Endothelial cell of umbilical vein (primary cell): Measurements from ENCODE around the gene GPD1. TPM values are rescaled to one million over a fixed set of nuclear protein-coding genes. Genes with fewer than 3 reads are reported as not detected.

Experiments
- BruUV-seq: library from RNA; stranded (reverse); fragments of 400-500 nt; replicated peaks from 2 replicates; lab custom pipeline; 2021; lab: Mats Ljungman, UMichigan
- CTCF ChIA-PET: fragments of 300-600, 350-600 bp; sonication (Branson Sonifier 250); formaldehyde crosslinking; loops from one replicate; lab custom pipeline; 2021; ENCODE audit warnings: antibody characterized with exemption, inconsistent platforms; lab: Charles Lee
- POLR2A ChIA-PET: fragments of 300-600, 350-600 bp; sonication (Branson Sonifier 250); formaldehyde crosslinking; loops from one replicate; lab custom pipeline; 2021; ENCODE audit warnings: antibody characterized with exemption, inconsistent platforms; lab: Charles Lee
- DNase-seq: peaks from one replicate; pipeline ENCODE4 v3.0.0-alpha.2; 2011; ENCODE audit warnings: low read depth, low spot score
- FAIRE-seq: peaks from 2 replicates; lab custom pipeline; 2011; peaks lifted over from hg19 to GRCh38; lab: Jason Lieb, UNC
- H2AFZ ChIP-seq: 2 replicates; pipeline ENCODE4 v1.6.0; 2012; ENCODE audit warnings: low read depth, low read length, control low read depth, inconsistent platforms
- H3K27ac ChIP-seq: 2 replicates; pipeline ENCODE4 v1.5.1; 2011; ENCODE audit warnings: low read depth, mild to moderate bottlenecking, control low read depth, low read length, moderate library complexity; ENCODE audit not compliant: insufficient read depth
- H3K27me3 ChIP-seq, 2 experiments: 2 replicates each; pipeline versions ENCODE4 v1.6.0 to v1.6.1; 2011; ENCODE audit warnings: low read length in 2 of 2, mixed read lengths in 1 of 2; ENCODE audit not compliant: control insufficient read depth in 2 of 2, insufficient read depth in 2 of 2
- H3K36me3 ChIP-seq, 2 experiments: 2 replicates in 1 of 2; 3 replicates in 1 of 2; pipeline ENCODE4 v1.5.1; 2011; ENCODE audit warnings: low read length in 2 of 2, mild to moderate bottlenecking in 1 of 2, moderate library complexity in 1 of 2; ENCODE audit not compliant: control insufficient read depth in 2 of 2, insufficient read depth in 2 of 2; ENCODE audit errors: extremely low read depth in 1 of 2
- H3K4me1 ChIP-seq: 3 replicates; pipeline ENCODE4 v1.5.1; 2011; ENCODE audit warnings: mild to moderate bottlenecking, low read length; ENCODE audit not compliant: control insufficient read depth, insufficient read depth; ENCODE audit errors: extremely low read depth
- H3K4me2 ChIP-seq: 2 replicates; pipeline ENCODE4 v1.6.1; 2011; ENCODE audit warnings: low read length, control low read depth, mixed read lengths; ENCODE audit not compliant: insufficient read depth
- H3K4me3 ChIP-seq, 3 experiments: fragments of 200-600 bp in 1 of 3; sonication (generic), shearing (Covaris generic) in 1 of 3; replicated peaks in 1 of 3; 2 replicates each; pipeline ENCODE4 v1.5.1; 2011 to 2016; ENCODE audit warnings: control low read depth in 3 of 3, low read length in 3 of 3, mild to moderate bottlenecking in 2 of 3, inconsistent platforms in 1 of 3, low read depth in 1 of 3, moderate library complexity in 1 of 3; ENCODE audit not compliant: insufficient read depth in 1 of 3
- H3K79me2 ChIP-seq: 2 replicates; pipeline ENCODE4 v1.6.0; 2012; ENCODE audit warnings: low read length, inconsistent platforms; ENCODE audit not compliant: control insufficient read depth, insufficient read depth
- H3K9ac ChIP-seq: replicated peaks from 2 replicates; pipeline ENCODE3; 2011; ENCODE audit warnings: low read length, control low read depth; ENCODE audit not compliant: insufficient read depth; ENCODE audit errors: extremely low read depth
- H3K9me1 ChIP-seq: replicated peaks from 3 replicates; pipeline ENCODE4 v1.6.0; 2011; ENCODE audit warnings: mild to moderate bottlenecking, low read length; ENCODE audit not compliant: control insufficient read depth, insufficient read depth; ENCODE audit errors: extremely low read depth
- H3K9me3 ChIP-seq: replicated peaks from 2 replicates; pipeline ENCODE4 v1.5.1; 2012; ENCODE audit warnings: low read length, inconsistent platforms; ENCODE audit not compliant: control insufficient read depth, insufficient read depth
- H4K20me1 ChIP-seq: replicated peaks from 2 replicates; pipeline ENCODE3; 2011; ENCODE audit warnings: mild to moderate bottlenecking, low read length; ENCODE audit not compliant: control insufficient read depth, insufficient read depth; ENCODE audit errors: extremely low read depth
- EZH2 ChIP-seq: IDR thresholded peaks from 2 replicates; pipeline ENCODE4 v1.6.1; 2012; ENCODE audit warnings: borderline replicate concordance, low read depth, mild to moderate bottlenecking, moderate library complexity, low read length, inconsistent platforms; ENCODE audit not compliant: severe bottlenecking
- FOS ChIP-seq: IDR thresholded peaks from 2 replicates; pipeline ENCODE4 v1.6.1; 2011; ENCODE audit warnings: mild to moderate bottlenecking, low read length, moderate library complexity, borderline replicate concordance; ENCODE audit not compliant: insufficient read depth
- GATA2 ChIP-seq: IDR thresholded peaks from 2 replicates; pipeline ENCODE4 v1.7.0; 2011; ENCODE audit warnings: low read depth, mild to moderate bottlenecking, moderate library complexity, mixed read lengths, low read length; ENCODE audit not compliant: insufficient read length, insufficient read depth
- JUN ChIP-seq: IDR thresholded peaks from 2 replicates; pipeline ENCODE4 v1.6.1; 2011; ENCODE audit warnings: borderline replicate concordance, low read depth; ENCODE audit not compliant: insufficient read length, insufficient read depth
- MYC ChIP-seq: IDR thresholded peaks from one replicate; pipeline ENCODE4 v1.6.1; 2011; ENCODE audit warnings: mild to moderate bottlenecking, low read depth, low read length
- POLR2A ChIP-seq: IDR thresholded peaks from 2 replicates; pipeline ENCODE4 v1.6.1; 2012; ENCODE audit warnings: low read depth, mild to moderate bottlenecking, control low read depth, low read length
- POLR2AphosphoS5 ChIP-seq: IDR thresholded peaks from 2 replicates; pipeline ENCODE4 v1.6.1; 2012; ENCODE audit warnings: low read depth, mild to moderate bottlenecking, control low read depth, low read length, moderate library complexity; ENCODE audit not compliant: insufficient read depth
- dilution Hi-C: fragments of 300-500 bp; cut with MboI; formaldehyde crosslinking; loops from one replicate; pipeline ENCODE4 v1.15.0; 2019; ENCODE audit warnings: low sequenced_read_pairs; ENCODE audit not compliant: extremely low pct_ligation_motif_present
- intact Hi-C: fragments of 100-400 bp; cut with micrococcal nuclease; formaldehyde crosslinking; loops from one replicate; pipeline ENCODE4 v1.10.0; 2022
- polyA plus RNA-seq, 4 experiments: library from polyadenylated mRNA; depleted of rRNA in 3 of 4; stranded (reverse) in 3 of 4; unstranded in 1 of 4; fragments of >200 nt; gene quantifications; 2 replicates each; pipeline versions ENCODE4 v1.2.1 to v1.2.3, GENCODE V29; 2011 to 2012; ENCODE audit warnings: missing spikeins in 1 of 4
- total RNA-seq: library from RNA; stranded (reverse); gene quantifications from 2 replicates; pipeline ENCODE4 v1.2.3, GENCODE V29; 2021
- TF ChIP-seq, protein P1 (sequence below), 2 donors: IDR thresholded peaks; 1 replicate in 1 of 2; 2 replicates in 1 of 2; pipeline ENCODE4 v1.5.1; 2011; ENCODE audit warnings: low read length in 2 of 2, mild to moderate bottlenecking in 2 of 2, moderate library complexity in 2 of 2, control low read depth in 1 of 2, inconsistent platforms in 1 of 2, low read depth in 1 of 2; ENCODE audit not compliant: insufficient read depth in 1 of 2; ENCODE audit errors: extremely low read depth in 1 of 2
- TF ChIP-seq, protein P2 (sequence below): IDR thresholded peaks from 2 replicates; pipeline ENCODE4 v1.6.1; 2011; ENCODE audit not compliant: insufficient read depth, insufficient read length

The GPD1 gene
- total and polyA plus RNA-seq, 2 donors (not counting 3 experiments of a cell fraction or from before 2014, with no cell fraction given): 0.07 TPM; not detected in 1

DNA sequence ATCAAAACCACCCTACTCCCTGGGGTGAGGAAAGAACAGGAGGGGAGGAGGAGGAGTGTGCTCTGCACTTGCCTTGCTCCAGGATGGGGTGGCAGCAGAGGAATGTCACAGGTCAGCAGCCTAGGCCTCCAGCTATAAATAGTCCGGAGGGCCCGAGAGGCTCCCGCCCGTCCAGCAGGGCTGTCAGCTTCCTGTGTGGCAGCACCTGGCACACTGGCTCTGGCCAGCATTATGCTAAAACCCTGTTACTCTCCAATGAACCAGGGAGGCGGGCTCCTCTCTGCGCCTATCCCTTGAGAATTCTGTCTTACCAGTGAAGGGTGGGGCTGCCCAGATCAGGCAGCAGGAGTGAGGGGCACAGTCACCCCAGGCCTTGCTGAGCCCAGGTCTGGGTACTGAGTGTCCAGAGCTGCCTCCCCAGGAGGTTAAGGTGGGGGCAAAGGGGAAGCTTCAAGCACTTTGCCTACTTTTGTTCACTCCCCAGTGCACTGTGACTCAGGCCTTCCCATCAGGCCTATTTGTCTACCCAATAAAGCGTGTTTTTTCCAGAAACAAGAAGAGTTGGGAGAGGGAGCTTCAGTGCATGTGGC lies 7.0 kb downstream of the GPD1 start:
- POLR2A ChIA-PET: interaction anchor here (2.3 kb wide), 2 partner anchors 26 to 57 kb away, joined by 17 to 20 read pairs; partner anchors contain the start of genes CERS5 and SMARCD1
- FAIRE-seq: peak; percentile 59
- no peak overlapping the region for H3K27ac ChIP-seq
- no peaks in the 10 kb centered on the region for H4K20me1 ChIP-seq
- H3K27me3 ChIP-seq: no peaks in the 10 kb centered on the region
- no peak overlapping the region for H3K4me3 ChIP-seq
- TF ChIP-seq, protein P1, sequence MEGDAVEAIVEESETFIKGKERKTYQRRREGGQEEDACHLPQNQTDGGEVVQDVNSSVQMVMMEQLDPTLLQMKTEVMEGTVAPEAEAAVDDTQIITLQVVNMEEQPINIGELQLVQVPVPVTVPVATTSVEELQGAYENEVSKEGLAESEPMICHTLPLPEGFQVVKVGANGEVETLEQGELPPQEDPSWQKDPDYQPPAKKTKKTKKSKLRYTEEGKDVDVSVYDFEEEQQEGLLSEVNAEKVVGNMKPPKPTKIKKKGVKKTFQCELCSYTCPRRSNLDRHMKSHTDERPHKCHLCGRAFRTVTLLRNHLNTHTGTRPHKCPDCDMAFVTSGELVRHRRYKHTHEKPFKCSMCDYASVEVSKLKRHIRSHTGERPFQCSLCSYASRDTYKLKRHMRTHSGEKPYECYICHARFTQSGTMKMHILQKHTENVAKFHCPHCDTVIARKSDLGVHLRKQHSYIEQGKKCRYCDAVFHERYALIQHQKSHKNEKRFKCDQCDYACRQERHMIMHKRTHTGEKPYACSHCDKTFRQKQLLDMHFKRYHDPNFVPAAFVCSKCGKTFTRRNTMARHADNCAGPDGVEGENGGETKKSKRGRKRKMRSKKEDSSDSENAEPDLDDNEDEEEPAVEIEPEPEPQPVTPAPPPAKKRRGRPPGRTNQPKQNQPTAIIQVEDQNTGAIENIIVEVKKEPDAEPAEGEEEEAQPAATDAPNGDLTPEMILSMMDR (IDR thresholded peaks at IDR 0.05; ENCODE audit: extremely low read depth in 1 of 2, insufficient read depth in 1 of 2, low read depth in 1 of 2, low read length in 2 of 2): no peak
- TF ChIP-seq POLR2AphosphoS5 (no peak), GATA2 (no peak), EZH2 (no peak), JUN (no peak), POLR2A (no peak), FOS (no peak), MYC (no peak)
- TF ChIP-seq, protein P2, sequence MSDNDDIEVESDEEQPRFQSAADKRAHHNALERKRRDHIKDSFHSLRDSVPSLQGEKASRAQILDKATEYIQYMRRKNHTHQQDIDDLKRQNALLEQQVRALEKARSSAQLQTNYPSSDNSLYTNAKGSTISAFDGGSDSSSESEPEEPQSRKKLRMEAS: no peak
- no peak overlapping the region for H3K9ac ChIP-seq
- BruUV-seq: no TSS peak
- H3K4me2 ChIP-seq: no peak overlapping the region
- CTCF ChIA-PET: interaction anchor here (0.7 to 4.5 kb wide), 27 partner anchors 10 to 653 kb away, joined by 3 to 89 read pairs (median 10); partner anchors contain the start of genes ATF1, CERS5, GPD1 and LIMA1
- intact Hi-C loops: loop anchor here (1.0 kb wide), 2 partner anchors 36 to 64 kb away; no protein-coding TSS in a partner anchor
- H3K9me3 ChIP-seq: no peaks in the 10 kb centered on the region
- no peak for DNase-seq
- H2AFZ ChIP-seq: peak overlapping the region; percentile 90
- dilution Hi-C loops: no loop called here
- H3K36me3 ChIP-seq: peaks cover 0 to 2% of the 10 kb centered on the region in 2 experiments
- H3K79me2 ChIP-seq: peaks cover 7% of the 10 kb centered on the region
- H3K9me1 ChIP-seq: no peaks in the 10 kb centered on the region
- H3K4me1 ChIP-seq: peaks cover 9% of the 10 kb centered on the region
